Gastrocnemius medialis (tissue), 4 donors: ENCODE measurements around the gene SMC4.

Source experiments
- POLR2A ChIP-seq, 2 donors: fragments of 450-650 bp; IDR thresholded peaks; one replicate each; pipeline ENCODE4 v1.6.1; 2017; ENCODE audit warnings: antibody characterized with exemption in 2 of 2, mild to moderate bottlenecking in 2 of 2, moderate library complexity in 2 of 2
- TF ChIP-seq, protein P1 (sequence below), 5 experiments: fragments of 450-650 bp in 3 of 5; fragments of 200-600 bp in 2 of 5; sonication (generic) in 2 of 5; IDR thresholded peaks in 4 of 5; conservative IDR thresholded peaks in 1 of 5; 1 replicate in 4 of 5; 2 replicates in 1 of 5; pipeline ENCODE4 v1.5.1; 2016 to 2019; ENCODE audit warnings: antibody characterized with exemption in 5 of 5, mild to moderate bottlenecking in 3 of 5, moderate library complexity in 3 of 5

DNA sequence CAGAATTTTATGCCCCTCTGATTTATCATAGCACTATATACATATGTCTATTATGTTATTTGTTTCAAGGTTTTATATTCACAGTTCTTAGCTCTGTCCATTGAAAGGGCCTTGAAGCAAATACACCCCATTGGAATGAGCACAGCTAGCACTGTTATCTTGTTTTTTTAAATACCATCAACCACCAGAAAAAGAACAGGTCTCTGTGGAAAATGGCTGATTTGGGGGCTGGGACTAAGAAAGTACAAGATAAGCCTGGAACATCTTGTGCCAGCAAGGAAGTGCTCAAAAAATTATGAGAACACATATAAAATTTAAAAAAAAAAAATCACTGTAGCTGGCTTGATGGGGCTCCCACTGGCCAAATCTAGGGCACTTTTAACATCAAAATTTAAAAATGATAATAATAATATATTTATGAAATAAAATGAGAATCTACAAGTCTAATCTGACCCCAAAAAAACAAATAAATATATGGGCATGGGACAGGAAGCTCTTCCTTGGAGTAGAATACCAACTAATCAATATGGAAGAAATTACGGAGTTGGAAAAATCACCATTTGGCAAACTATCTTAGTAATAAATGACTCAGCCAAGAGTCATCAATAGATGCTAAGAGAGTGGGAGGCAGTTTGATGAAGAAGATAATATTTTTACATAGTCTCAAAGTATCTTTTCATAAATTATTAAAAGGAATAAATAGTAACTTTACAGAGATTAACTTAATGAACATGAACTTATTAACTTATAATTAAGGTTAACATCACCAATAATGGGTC, 20.9 kb upstream of the SMC4 start:
- TF ChIP-seq, protein P1, sequence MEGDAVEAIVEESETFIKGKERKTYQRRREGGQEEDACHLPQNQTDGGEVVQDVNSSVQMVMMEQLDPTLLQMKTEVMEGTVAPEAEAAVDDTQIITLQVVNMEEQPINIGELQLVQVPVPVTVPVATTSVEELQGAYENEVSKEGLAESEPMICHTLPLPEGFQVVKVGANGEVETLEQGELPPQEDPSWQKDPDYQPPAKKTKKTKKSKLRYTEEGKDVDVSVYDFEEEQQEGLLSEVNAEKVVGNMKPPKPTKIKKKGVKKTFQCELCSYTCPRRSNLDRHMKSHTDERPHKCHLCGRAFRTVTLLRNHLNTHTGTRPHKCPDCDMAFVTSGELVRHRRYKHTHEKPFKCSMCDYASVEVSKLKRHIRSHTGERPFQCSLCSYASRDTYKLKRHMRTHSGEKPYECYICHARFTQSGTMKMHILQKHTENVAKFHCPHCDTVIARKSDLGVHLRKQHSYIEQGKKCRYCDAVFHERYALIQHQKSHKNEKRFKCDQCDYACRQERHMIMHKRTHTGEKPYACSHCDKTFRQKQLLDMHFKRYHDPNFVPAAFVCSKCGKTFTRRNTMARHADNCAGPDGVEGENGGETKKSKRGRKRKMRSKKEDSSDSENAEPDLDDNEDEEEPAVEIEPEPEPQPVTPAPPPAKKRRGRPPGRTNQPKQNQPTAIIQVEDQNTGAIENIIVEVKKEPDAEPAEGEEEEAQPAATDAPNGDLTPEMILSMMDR (IDR thresholded peaks at IDR 0.05 in 4 of 5, conservative IDR thresholded peaks at IDR 0.05 in 1 of 5) = no peak
- TF ChIP-seq POLR2A (IDR thresholded peaks at IDR 0.05) = no peak
